OCI-LY1 (cell line): Measurements from ENCODE around the gene RGPD3.
A peak's percentile ranks its signal among the peaks of the same experiment; 100 is the strongest.
"Not testable (repeated sequence)": the region's sequence is repeated elsewhere in the genome, so short reads cannot be mapped to it uniquely, and the experiment has no call there.

ENCODE experiments used
- H2AFZ ChIP-seq: fragments of 200-600 bp; sonication (generic), shearing (Covaris generic); 2 replicates; pipeline ENCODE4 v1.6.0; 2014; ENCODE audit warnings: antibody characterized with exemption, mild to moderate bottlenecking, low read length
- H3F3A ChIP-seq: fragments of 200-600 bp; sonication (generic), shearing (Covaris generic); 2 replicates; pipeline ENCODE4 v1.6.0; 2014; ENCODE audit warnings: mild to moderate bottlenecking, antibody characterized with exemption, low read length, moderate library complexity; ENCODE audit not compliant: insufficient read depth
- H3K27ac ChIP-seq: fragments of 200-600 bp; sonication (generic); 2 replicates; pipeline ENCODE4 v1.5.1; 2014; ENCODE audit warnings: low read length, mixed run types, mild to moderate bottlenecking, low read depth; ENCODE audit not compliant: poor library complexity, severe bottlenecking
- H3K27me3 ChIP-seq: fragments of 200-600 bp; sonication (generic); 2 replicates; pipeline ENCODE4 v1.6.0; 2014; ENCODE audit warnings: antibody characterized with exemption, mild to moderate bottlenecking, low read length, moderate library complexity; ENCODE audit not compliant: insufficient read depth
- H3K36me3 ChIP-seq: fragments of 200-600 bp; sonication (generic); 2 replicates; pipeline ENCODE4 v1.6.1; 2014; ENCODE audit warnings: mild to moderate bottlenecking, antibody characterized with exemption, low read length, moderate library complexity, mixed read lengths; ENCODE audit not compliant: insufficient read depth
- H3K4me1 ChIP-seq: fragments of 200-600 bp; sonication (generic); 2 replicates; pipeline ENCODE4 v1.5.1; 2014; ENCODE audit warnings: mild to moderate bottlenecking, low read length, moderate library complexity; ENCODE audit not compliant: insufficient read depth, severe bottlenecking
- H3K4me2 ChIP-seq: fragments of 200-600 bp; sonication (generic), shearing (Covaris generic); 2 replicates; pipeline ENCODE4 v1.6.1; 2014; ENCODE audit warnings: low read length
- H3K4me3 ChIP-seq: fragments of 200-600 bp; sonication (generic); 2 replicates; pipeline ENCODE4 v1.5.1; 2014; ENCODE audit warnings: low read length, low read depth, mild to moderate bottlenecking, mixed read lengths; ENCODE audit not compliant: poor library complexity, severe bottlenecking
- H3K79me2 ChIP-seq: fragments of 200-600 bp; shearing (Covaris generic); 2 replicates; pipeline ENCODE4 v1.6.1; 2016; ENCODE audit warnings: mixed run types, low read length, mixed read lengths; ENCODE audit not compliant: insufficient read depth
- H3K9ac ChIP-seq: fragments of 200-600 bp; sonication (generic), shearing (Covaris generic); 2 replicates; pipeline ENCODE4 v1.6.1; 2014; ENCODE audit warnings: mild to moderate bottlenecking, low read length, mixed read lengths
- H3K9me2 ChIP-seq: fragments of 200-600 bp; sonication (generic), shearing (Covaris generic); 2 replicates; pipeline ENCODE4 v1.6.1; 2014; ENCODE audit warnings: low read depth, mild to moderate bottlenecking, low read length, mixed read lengths
- H3K9me3 ChIP-seq: fragments of 200-600 bp; shearing (Covaris generic); 2 replicates; pipeline ENCODE4 v1.6.1; 2014; ENCODE audit warnings: low read length, mixed read lengths
- H4K20me1 ChIP-seq: fragments of 200-600 bp; sonication (generic), shearing (Covaris generic); 2 replicates; pipeline ENCODE4 v1.6.0; 2016; ENCODE audit warnings: mild to moderate bottlenecking, low read length; ENCODE audit not compliant: insufficient read depth

RGPD3 gene

DNA sequence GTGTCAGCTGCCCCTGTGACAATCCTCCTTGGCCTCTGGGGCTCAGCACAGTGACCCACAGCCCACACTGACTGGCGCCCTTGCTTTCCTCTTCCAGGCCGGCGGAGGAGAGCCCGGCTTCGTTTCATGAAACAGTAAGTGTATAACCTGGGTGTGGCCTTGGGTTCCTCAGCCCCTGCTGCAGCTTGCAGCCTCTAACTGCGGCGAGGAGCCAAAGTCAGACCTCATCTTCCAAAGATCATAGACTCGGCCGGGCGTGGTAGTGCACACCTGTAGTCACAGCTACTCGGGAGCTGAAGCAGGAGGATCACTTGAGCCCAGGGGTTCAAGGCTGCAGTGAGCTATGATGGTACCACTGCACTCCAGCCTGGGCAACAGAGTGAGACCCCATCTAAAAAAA lies 36.0 kb upstream of the RGPD3 start:
- peak overlapping the region; percentile 23 for H3K27ac ChIP-seq
- not testable (repeated sequence) for H3K4me1 ChIP-seq, H2AFZ ChIP-seq, H3K4me3 ChIP-seq, H3K4me2 ChIP-seq, H3K79me2 ChIP-seq, H3K36me3 ChIP-seq, H3F3A ChIP-seq, H3K9me2 ChIP-seq, H3K27me3 ChIP-seq, H4K20me1 ChIP-seq, H3K9ac ChIP-seq, H3K9me3 ChIP-seq

DNA sequence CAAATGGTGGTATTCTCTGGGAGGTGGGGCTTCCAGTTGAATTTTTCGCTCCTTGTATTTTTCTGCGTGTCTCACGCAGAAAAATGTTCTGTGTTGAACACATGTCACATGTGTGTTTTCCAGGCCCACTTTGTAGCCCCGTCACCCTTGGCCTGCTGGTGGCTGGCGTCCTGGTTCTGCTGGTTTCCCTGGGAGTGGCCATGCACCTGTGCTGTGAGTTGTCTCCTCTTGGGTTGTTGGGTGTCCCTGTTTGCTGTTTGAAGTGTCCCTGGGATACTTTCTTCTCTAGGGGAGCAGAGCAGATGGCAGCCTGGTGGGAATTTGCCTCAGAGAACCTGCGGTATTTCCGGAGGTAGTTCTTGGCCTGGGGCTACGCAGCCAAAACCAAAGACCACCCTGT lies 34.1 kb upstream of the RGPD3 start:
- not testable (repeated sequence) for H3K36me3 ChIP-seq, H3K79me2 ChIP-seq, H3F3A ChIP-seq, H3K4me1 ChIP-seq, H3K4me3 ChIP-seq, H3K9me3 ChIP-seq, H3K4me2 ChIP-seq, H3K27ac ChIP-seq, H4K20me1 ChIP-seq, H3K9me2 ChIP-seq, H2AFZ ChIP-seq, H3K27me3 ChIP-seq, H3K9ac ChIP-seq

DNA sequence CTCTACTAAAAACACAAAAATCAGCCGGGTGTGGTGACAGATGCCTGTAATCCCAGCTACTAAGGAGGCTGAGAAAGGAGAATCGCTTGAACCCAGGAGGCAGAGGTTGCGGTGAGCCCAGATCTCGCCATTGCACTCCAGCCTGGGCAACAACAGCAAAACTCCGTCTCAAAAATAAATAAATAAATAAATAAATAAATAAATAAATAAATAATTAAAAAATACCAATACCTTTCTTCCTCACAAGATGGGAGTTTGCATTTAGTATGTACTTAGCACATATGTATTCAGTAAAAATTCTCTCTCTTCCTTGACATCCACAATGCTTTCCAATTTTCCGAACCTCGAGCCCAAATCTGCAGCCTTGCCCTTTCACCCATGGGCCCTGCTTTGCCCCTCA lies 32.1 kb upstream of the RGPD3 start:
- not testable (repeated sequence) for H3K4me1 ChIP-seq, H3K36me3 ChIP-seq, H4K20me1 ChIP-seq, H3K4me3 ChIP-seq, H2AFZ ChIP-seq, H3K27ac ChIP-seq, H3K9me2 ChIP-seq, H3K9me3 ChIP-seq, H3K27me3 ChIP-seq, H3K9ac ChIP-seq, H3K4me2 ChIP-seq, H3K79me2 ChIP-seq, H3F3A ChIP-seq

DNA sequence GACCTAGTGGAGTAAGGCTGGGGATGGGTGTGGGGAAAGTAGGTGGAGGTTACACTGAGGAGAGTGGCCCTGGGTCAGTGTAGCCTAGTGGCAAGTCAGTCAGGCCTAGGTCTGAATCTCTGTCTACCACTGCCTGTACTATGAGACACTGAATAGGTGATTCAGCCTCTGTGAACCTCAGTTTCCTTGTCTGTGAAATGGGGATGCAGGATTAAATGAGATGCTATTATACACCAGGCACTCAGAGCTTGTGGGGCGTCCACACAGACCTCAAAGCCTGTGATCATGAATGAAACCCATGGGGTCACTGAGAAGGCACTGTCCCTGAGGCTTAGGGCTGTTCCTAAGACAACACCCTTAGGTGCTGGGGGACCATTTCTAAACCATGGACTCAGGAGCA lies 30.3 kb upstream of the RGPD3 start:
- H3K9ac ChIP-seq, H3K9me2 ChIP-seq, H2AFZ ChIP-seq, H3K79me2 ChIP-seq, H3K4me1 ChIP-seq, H4K20me1 ChIP-seq, H3K36me3 ChIP-seq, H3F3A ChIP-seq, H3K4me2 ChIP-seq, H3K9me3 ChIP-seq, H3K4me3 ChIP-seq, H3K27me3 ChIP-seq: not testable (repeated sequence)
- H3K27ac ChIP-seq = peak overlapping the region; percentile 64

DNA sequence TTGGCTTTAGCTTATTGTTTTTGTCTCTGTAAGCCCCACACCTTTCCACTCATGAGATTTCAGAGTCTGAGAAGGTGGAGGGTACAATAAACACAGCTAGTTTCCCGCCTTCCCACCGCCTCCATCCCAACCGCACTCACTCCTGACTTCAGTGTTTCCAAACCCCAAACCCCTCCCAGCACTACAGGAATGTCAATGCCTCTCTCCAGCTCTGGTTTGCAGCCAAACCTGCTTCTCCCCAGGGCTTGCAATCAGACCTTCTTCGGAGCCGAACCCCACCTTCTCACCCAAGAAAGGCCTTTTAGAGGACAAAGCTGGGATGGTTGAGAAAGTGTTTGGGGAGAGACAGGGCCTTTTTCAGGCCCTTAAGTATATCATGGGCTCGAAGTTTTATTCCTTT lies 24.7 kb upstream of the RGPD3 start:
- not testable (repeated sequence) for H3K4me2 ChIP-seq, H3K79me2 ChIP-seq, H3K27me3 ChIP-seq, H3K36me3 ChIP-seq, H3K9ac ChIP-seq, H3K27ac ChIP-seq, H2AFZ ChIP-seq, H3K9me2 ChIP-seq, H3K4me1 ChIP-seq, H4K20me1 ChIP-seq, H3K4me3 ChIP-seq, H3F3A ChIP-seq, H3K9me3 ChIP-seq

DNA sequence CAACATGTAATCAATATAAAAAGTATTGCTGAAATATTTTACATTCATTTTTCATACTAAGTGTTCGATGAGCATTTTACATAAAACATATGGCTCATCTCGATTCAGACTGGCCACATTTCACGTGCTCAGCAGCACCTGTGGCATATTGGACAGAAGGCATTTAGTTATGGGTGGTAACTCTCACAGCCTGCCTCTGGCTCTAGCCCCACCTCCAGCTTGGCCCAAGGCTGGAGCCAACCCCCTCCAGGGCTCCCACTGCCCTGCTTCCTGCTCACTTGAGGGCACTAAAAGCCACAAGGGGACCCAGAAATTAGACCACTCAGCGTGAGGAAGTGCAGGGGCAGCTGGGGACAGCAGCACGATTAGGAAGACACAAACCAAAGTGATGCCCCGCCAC lies 24.2 kb upstream of the RGPD3 start:
- not testable (repeated sequence) for H3K9ac ChIP-seq, H3K27me3 ChIP-seq, H3K4me3 ChIP-seq, H2AFZ ChIP-seq, H3F3A ChIP-seq, H3K4me1 ChIP-seq, H3K36me3 ChIP-seq, H3K27ac ChIP-seq, H3K79me2 ChIP-seq, H3K9me3 ChIP-seq, H3K4me2 ChIP-seq, H4K20me1 ChIP-seq, H3K9me2 ChIP-seq

DNA sequence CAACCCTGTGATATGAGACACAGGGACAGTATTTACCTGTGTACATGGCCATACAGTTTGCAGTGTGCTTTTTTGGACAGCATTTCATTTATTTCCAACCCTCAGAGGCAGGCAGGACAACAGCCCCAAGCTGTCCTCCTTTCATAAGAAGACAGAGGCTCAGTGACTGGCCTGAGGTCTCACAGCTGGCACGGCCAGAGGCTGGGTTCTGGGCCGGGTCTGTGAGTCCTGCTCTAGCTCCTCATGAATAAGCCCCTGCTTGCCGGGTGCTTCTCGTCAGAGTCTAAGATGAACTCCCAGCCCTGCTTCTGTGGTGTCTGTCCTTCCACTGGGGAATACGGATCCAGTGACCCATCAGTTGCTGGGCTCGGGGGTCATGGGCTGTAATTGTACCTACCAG lies 21.5 kb upstream of the RGPD3 start:
- H3K9me3 ChIP-seq, H4K20me1 ChIP-seq, H3K9ac ChIP-seq, H3K27ac ChIP-seq, H3K9me2 ChIP-seq, H3K27me3 ChIP-seq, H3K4me2 ChIP-seq, H3K36me3 ChIP-seq, H3K4me1 ChIP-seq, H2AFZ ChIP-seq, H3F3A ChIP-seq, H3K4me3 ChIP-seq, H3K79me2 ChIP-seq: not testable (repeated sequence)

DNA sequence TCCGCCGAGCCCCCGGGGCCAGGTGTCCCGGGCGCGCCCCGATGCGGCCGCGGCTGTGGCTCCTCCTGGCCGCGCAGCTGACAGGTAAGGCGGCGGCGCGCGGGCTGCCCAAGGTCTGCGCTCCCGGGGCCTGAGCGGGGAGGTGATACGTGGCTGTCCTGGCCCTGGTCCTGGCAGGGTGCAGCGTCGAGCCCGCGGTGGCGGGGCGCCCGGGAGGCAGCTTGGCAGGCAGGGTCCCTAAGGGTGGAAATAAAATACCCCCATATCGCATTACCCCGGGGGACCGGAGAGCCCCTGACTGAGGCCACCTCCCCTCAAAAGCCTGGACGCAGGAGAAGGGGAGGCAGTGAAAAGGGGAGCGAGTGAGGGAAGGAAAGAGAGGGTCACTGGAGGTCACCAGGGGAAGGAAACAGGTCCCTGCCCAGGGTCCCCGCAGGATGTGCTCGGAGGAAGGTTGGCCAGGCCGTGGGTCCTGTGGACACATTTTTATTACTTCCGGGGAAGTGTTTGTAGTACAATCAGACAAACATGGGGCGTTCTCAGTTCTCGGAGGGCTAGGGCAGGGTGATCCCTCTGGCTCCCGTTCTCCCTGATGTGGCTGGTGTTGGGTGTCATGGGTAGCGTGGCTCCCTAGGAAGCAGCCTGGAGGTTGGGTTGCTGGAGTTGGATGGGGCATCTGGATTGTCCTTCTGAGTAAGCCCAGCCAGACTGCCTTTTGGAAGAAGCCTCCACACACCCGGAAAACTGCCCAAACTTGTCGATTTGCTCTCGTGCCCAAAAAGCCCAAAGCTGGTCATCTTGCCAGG lies 19.4 kb upstream of the RGPD3 start:
- not testable (repeated sequence) for H3K4me3 ChIP-seq, H3K4me2 ChIP-seq, H3K9ac ChIP-seq

More for the DNA sequence above, 19.4 kb upstream of the RGPD3 start:
- H3K27me3 ChIP-seq, H3K4me1 ChIP-seq, H3F3A ChIP-seq, H2AFZ ChIP-seq, H3K9me3 ChIP-seq, H3K79me2 ChIP-seq, H3K27ac ChIP-seq, H3K9me2 ChIP-seq, H4K20me1 ChIP-seq, H3K36me3 ChIP-seq: not testable (repeated sequence)
